GM12878 (cell line): Measurements from ENCODE around the gene MGAT5. TPM values are rescaled to one million over a fixed set of nuclear protein-coding genes. Genes with fewer than 3 reads are reported as not detected.
"Not testable (repeated sequence)": the region's sequence is repeated elsewhere in the genome, so short reads cannot be mapped to it uniquely, and the experiment has no call there.

Experiments used
- ATAC-seq: fragments of 200-7000 bp; cut with Tn5 transposase; 3 replicates; pipeline ENCODE4 v1.9.1; 2020; ENCODE audit warnings: mild to moderate bottlenecking, moderate library complexity
- BruUV-seq: library from RNA; stranded (reverse); fragments of 400-500 nt; replicated peaks from 2 replicates; lab custom pipeline; 2021; lab: Mats Ljungman, UMichigan
- CTCF ChIA-PET: fragments of 300-600 bp; sonication (Branson Sonifier 250); formaldehyde crosslinking; extraction: SDS; loops from one replicate; lab custom pipeline; 2021; ENCODE audit warnings: inconsistent platforms; lab: Yijun Ruan, JAX
- POLR2A ChIA-PET: fragments of 350-600 bp; formaldehyde crosslinking; extraction: SDS; loops from one replicate; lab custom pipeline; 2021; ENCODE audit warnings: inconsistent platforms; lab: Charles Lee
- RAD21 ChIA-PET: fragments of 300-600 bp; sonication (Branson Sonifier 250); formaldehyde crosslinking; loops from one replicate; lab custom pipeline; 2023; ENCODE audit warnings: antibody characterized with exemption; ENCODE audit not compliant: unreplicated experiment; lab: Charles Lee
- SMC1A ChIA-PET: fragments of 300-600 bp; sonication (Branson Sonifier 250); formaldehyde crosslinking; loops from one replicate; lab custom pipeline; 2023; ENCODE audit not compliant: unreplicated experiment, uncharacterized antibody; lab: Charles Lee
- DNase-seq: peaks from one replicate; pipeline ENCODE4 v3.0.0-alpha.2; 2011; ENCODE audit warnings: low read depth, low spot score
- FAIRE-seq: peaks from 3 replicates; lab custom pipeline; 2011; peaks lifted over from hg19 to GRCh38; lab: Jason Lieb, UNC
- H2AFZ ChIP-seq: 2 replicates; pipeline ENCODE4 v1.6.0; 2011; ENCODE audit warnings: low read depth, low read length, control low read depth; ENCODE audit not compliant: control insufficient read depth
- H3K27ac ChIP-seq: 2 replicates; pipeline ENCODE4 v1.5.1; 2011; ENCODE audit warnings: control low read depth; ENCODE audit not compliant: control insufficient read depth, insufficient read depth
- H3K27me3 ChIP-seq, 2 experiments: replicated peaks in 1 of 2; 2 replicates each; pipeline versions ENCODE4 v1.6.0 to v1.6.1; 2011; ENCODE audit warnings: low read length in 1 of 2; ENCODE audit not compliant: control insufficient read depth in 2 of 2, insufficient read depth in 2 of 2
- H3K36me3 ChIP-seq, 2 experiments: 2 replicates each; pipeline ENCODE4 v1.5.1; 2011; ENCODE audit warnings: low read length in 1 of 2; ENCODE audit not compliant: control insufficient read depth in 2 of 2, insufficient read depth in 2 of 2
- H3K4me1 ChIP-seq: 2 replicates; pipeline ENCODE4 v1.6.1; 2011; ENCODE audit warnings: mild to moderate bottlenecking, low read length, moderate library complexity, mixed read lengths; ENCODE audit not compliant: control insufficient read depth, insufficient read depth
- H3K4me2 ChIP-seq: 2 replicates; pipeline ENCODE4 v1.6.0; 2011; ENCODE audit warnings: control low read depth; ENCODE audit not compliant: control insufficient read depth, insufficient read depth
- H3K4me3 ChIP-seq: fragments of 200-600 bp; sonication (generic); 2 replicates; pipeline ENCODE4 v1.5.1; 2016
- H3K79me2 ChIP-seq: 2 replicates; pipeline ENCODE4 v1.6.0; 2011; ENCODE audit warnings: low read length; ENCODE audit not compliant: control insufficient read depth, insufficient read depth
- H3K9ac ChIP-seq: 2 replicates; pipeline ENCODE4 v1.8.0; 2011; ENCODE audit warnings: low read length, control low read depth, mixed read lengths; ENCODE audit not compliant: control insufficient read depth, insufficient read depth
- H3K9me3 ChIP-seq: replicated peaks from 3 replicates; pipeline ENCODE4 v1.5.1; 2011; ENCODE audit warnings: mild to moderate bottlenecking, low read length; ENCODE audit not compliant: control insufficient read depth, insufficient read depth
- H4K20me1 ChIP-seq: 2 replicates; pipeline ENCODE4 v1.6.0; 2011; ENCODE audit not compliant: control insufficient read depth, insufficient read depth
- BHLHE40 ChIP-seq, 2 experiments: fragments of 450-650 bp in 1 of 2; IDR thresholded peaks; 2 replicates each; pipeline ENCODE4 v1.6.1; 2011 to 2017; ENCODE audit warnings: low read depth in 2 of 2, borderline replicate concordance in 1 of 2, improper control_type of control experiment in 1 of 2, low read length in 1 of 2, mild to moderate bottlenecking in 1 of 2
- CTCF ChIP-seq, 3 experiments: IDR thresholded peaks in 2 of 3; conservative IDR thresholded peaks in 1 of 3; 2 replicates each; pipeline ENCODE4 v1.5.1; 2011; ENCODE audit warnings: low read depth in 3 of 3, low read length in 3 of 3, mild to moderate bottlenecking in 3 of 3, control low read depth in 2 of 3, moderate library complexity in 2 of 3, inconsistent platforms in 1 of 3, mixed read lengths in 1 of 3; ENCODE audit not compliant: control insufficient read depth in 2 of 3, insufficient read depth in 1 of 3; ENCODE audit errors: extremely low read depth in 1 of 3
- SP1 ChIP-seq: IDR thresholded peaks from one replicate; pipeline ENCODE4 v1.6.1; 2011; ENCODE audit warnings: low read depth, low read length
- YBX1 ChIP-seq: fragments of 450-650 bp; IDR thresholded peaks from 2 replicates; pipeline ENCODE4 v1.6.1; 2016; ENCODE audit warnings: antibody characterized with exemption
- ZBTB4 ChIP-seq: fragments of 450-650 bp; formaldehyde crosslinking; IDR thresholded peaks from 2 replicates; pipeline ENCODE4 v1.4.0; 2022; ENCODE audit warnings: mild to moderate bottlenecking, moderate library complexity
- ZNF217 ChIP-seq: fragments of 450-650 bp; IDR thresholded peaks from 2 replicates; pipeline ENCODE4 v1.6.1; 2017; ENCODE audit warnings: antibody characterized with exemption, mild to moderate bottlenecking
- WGBS: methylation state at CpG from one replicate; pipeline ENCODE4 v1.1.6; 2016; ENCODE audit warnings: low lambda C conversion rate; ENCODE audit not compliant: insufficient replicate concordance, insufficient coverage; ENCODE audit errors: missing lambda C conversion rate; 5-methylcytosine and 5-hydroxymethylcytosine counted together
- in situ Hi-C: fragments of 300-500 bp; cut with MboI; formaldehyde crosslinking; loops from 9 replicates; pipeline ENCODE4 v1.14.3; 2018; ENCODE audit warnings: mixed read lengths
- intact Hi-C: fragments of 100-400 bp; cut with micrococcal nuclease; formaldehyde crosslinking; loops from one replicate; pipeline ENCODE4 v1.14.2; 2022; ENCODE audit not compliant: unreplicated experiment
- polyA plus RNA-seq, 11 experiments: library from polyadenylated mRNA; depleted of rRNA in 4 of 11; unstranded in 6 of 11; stranded (reverse) in 5 of 11; fragments of >200 nt; fragmentation: Nextera tagmentation in 4 of 11; fragmentation: Illumina TruSeq in 1 of 11; extraction: Ambion mirVana in 4 of 11; extraction: Trizol in 1 of 11; gene quantifications; 1 replicate in 1 of 11; 2 replicates in 10 of 11; pipeline versions ENCODE4 v1.2.1 to v1.2.3, GENCODE V29; 2011 to 2016; ENCODE audit warnings: inconsistent platforms in 2 of 11, missing spikeins in 2 of 11, low read depth in 1 of 11
- total RNA-seq, 4 experiments: library from RNA; depleted of rRNA in 3 of 4; stranded (reverse); fragments of >200 nt in 3 of 4; fragmentation: Illumina TruSeq in 1 of 4; extraction: Trizol in 1 of 4; gene quantifications; 2 replicates each; pipeline versions ENCODE4 v1.2.1 to v1.2.3, GENCODE V29; 2013 to 2021

Gene MGAT5
- total and polyA plus RNA-seq, 10 of the 15 experiments (the other 5 are each of a cell fraction or from before 2014, with no cell fraction given) = 4.9 to 104 (median 36.2) TPM

GRCh38 chr2:134469516-134470115 lies 215.7 kb downstream of the MGAT5 start (continued):
- no peak for TF ChIP-seq ZBTB4 (CRISPR knock-in tag)

- TF ChIP-seq BHLHE40 (IDR thresholded peaks at IDR 0.05; ENCODE audit: borderline replicate concordance in 1 of 2, low read depth in 2 of 2, low read length in 1 of 2) = no peak
- no peak for TF ChIP-seq YBX1
- no peak for TF ChIP-seq ZNF217
- TF ChIP-seq SP1 = no peak
- TF ChIP-seq CTCF (IDR thresholded peaks at IDR 0.05 in 2 of 3, conservative IDR thresholded peaks at IDR 0.05 in 1 of 3; ENCODE audit: control insufficient read depth in 2 of 3, extremely low read depth in 1 of 3, insufficient read depth in 1 of 3, low read depth in 3 of 3, low read length in 3 of 3) = no peak
- no TSS peak for BruUV-seq
- Histone ChIP-seq H3K4me1 (no peaks in the 10 kb centered on the region), H3K4me2 (no peak overlapping the region), H4K20me1 (no peaks in the 10 kb centered on the region), H3K4me3 (no peak overlapping the region), H3K9ac (no peak overlapping the region), H3K36me3 (no peaks in the 10 kb centered on the region), H3K27me3 (no peaks in the 10 kb centered on the region), H2AFZ (no peak overlapping the region), H3K27ac (no peak overlapping the region), H3K79me2 (no peaks in the 10 kb centered on the region), H3K9me3 (no peaks in the 10 kb centered on the region; the same call in 2 of the 3 replicates)
- in situ Hi-C loops (no loop called here), intact Hi-C loops (no loop called here)
- SMC1A ChIA-PET = no interaction called here
- CTCF ChIA-PET = interaction anchor here (0.9 to 3.7 kb wide), 3 partner anchors 10 to 233 kb away, joined by 3 to 16 read pairs (median 4); no protein-coding TSS in a partner anchor
- FAIRE-seq = no peak
- WGBS = 47% methylated on average over 8 of the region's 8 CpGs
- no peak for DNase-seq
- POLR2A ChIA-PET = no interaction called here
- no peak for ATAC-seq
- RAD21 ChIA-PET = no interaction called here
Observed at GRCh38 chr2:134470561-134471168, 216.8 kb downstream of the MGAT5 start.

GRCh38 chr2:134476982-134477381 lies 223.1 kb downstream of the MGAT5 start:
- H2AFZ ChIP-seq, in situ Hi-C loops, ATAC-seq, DNase-seq, FAIRE-seq, H3K27me3 ChIP-seq, POLR2A ChIA-PET, H3K36me3 ChIP-seq, H3K4me3 ChIP-seq, H3K79me2 ChIP-seq, SMC1A ChIA-PET, H3K9me3 ChIP-seq, H3K27ac ChIP-seq, H3K4me1 ChIP-seq, H3K9ac ChIP-seq, H4K20me1 ChIP-seq, H3K4me2 ChIP-seq, intact Hi-C loops, BruUV-seq: not testable (repeated sequence)
- RAD21 ChIA-PET = interaction anchor here (1.5 kb wide), 1 partner anchor 26 kb away, joined by 3 read pairs; no protein-coding TSS in a partner anchor
- CTCF ChIA-PET = interaction anchor here (1.0 kb wide), 1 partner anchor 592 kb away, joined by 3 read pairs; no protein-coding TSS in a partner anchor
- 37% methylated on average over 8 of the region's 8 CpGs for WGBS
